CD4-positive, alpha-beta T cell treated with Interleukin-21 for 1 hour (primary cell): ENCODE results near the gene CPT1A.
A peak's percentile ranks its signal among the peaks of the same experiment; 100 is the strongest.

ENCODE experiments used
- DNase-seq: peaks from one replicate; pipeline ENCODE4 v3.0.0-alpha.2; 2020

Gene CPT1A

GRCh38 chr11:68852628-68853027, 10.9 kb upstream of the CPT1A start:
- no peak for DNase-seq

DNA sequence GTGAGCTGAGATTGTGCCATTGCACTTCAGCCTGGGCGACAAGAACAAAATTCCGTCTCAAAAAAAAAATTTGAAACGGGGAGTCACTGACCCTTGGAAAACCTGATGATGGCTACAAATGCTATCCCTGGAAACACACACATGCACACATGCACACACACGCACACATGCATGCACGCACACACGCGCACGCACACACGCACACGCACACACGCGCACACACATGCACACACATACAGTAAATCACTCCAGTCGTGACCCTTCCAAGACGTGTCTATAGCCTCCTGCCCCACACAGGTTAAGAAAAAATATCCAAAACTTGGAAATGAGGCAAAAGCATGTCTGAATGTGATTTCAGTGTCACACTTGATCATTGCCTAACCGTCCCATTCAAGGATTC, 6.7 kb upstream of the CPT1A start:
- no peak for DNase-seq

- DNase-seq = no peak
Observed at GRCh38 chr11:68847395-68847794, 5.7 kb upstream of the CPT1A start.

DNA sequence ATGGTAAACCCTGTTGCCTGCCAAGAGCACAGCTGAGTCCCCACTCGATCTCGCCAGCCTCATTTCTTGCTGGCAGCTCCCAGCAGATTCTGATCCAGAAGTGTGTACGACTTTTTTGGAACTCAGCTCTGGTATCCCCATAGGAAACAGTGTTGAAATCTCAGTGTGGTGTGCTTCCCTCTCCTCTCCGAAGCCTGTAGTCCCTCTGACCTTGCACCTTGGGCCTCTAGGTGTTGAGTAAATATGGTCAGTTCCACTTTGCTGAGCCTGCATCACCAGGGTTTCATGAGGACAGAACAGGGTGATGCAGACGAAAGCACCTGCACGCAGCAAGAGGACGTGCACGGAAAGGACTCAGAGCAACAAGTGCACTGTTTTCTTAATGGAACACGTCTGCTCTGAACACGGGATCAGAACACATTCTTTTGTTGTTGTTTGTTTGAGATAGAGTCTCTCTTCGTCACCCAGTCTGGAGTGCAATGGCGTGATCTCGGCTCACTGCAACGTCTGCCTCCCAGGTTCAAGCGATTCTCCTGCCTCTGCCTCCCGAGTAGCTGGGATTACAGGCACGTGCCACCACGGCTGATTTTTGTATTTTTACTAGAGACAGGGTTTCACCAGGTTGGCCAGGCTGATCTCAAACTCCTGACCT, 3.8 kb upstream of the CPT1A start:
- DNase-seq = no peak

DNA sequence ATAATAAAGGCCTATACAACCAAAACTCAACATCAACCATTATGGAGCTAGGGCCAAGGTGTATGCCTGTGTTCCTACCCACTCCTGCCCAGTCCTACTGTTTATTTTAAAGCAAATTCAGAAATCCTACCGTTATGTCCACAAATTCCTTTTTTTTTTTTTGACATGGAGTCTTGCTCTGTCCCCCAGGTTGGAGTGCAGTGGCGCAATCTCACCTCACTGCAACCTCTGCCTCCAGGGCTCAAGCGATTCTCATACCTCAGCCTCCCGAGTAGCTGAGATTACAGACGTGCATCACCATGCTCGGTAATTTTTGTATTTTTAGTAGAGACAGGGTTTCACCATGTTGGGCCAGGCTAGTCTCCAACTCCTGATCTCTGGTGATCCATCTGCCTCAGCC, 3.1 kb upstream of the CPT1A start:
- DNase-seq = no peak

GRCh38 chr11:68844376-68844775, 2.7 kb upstream of the CPT1A start:
- DNase-seq = no peak

DNA sequence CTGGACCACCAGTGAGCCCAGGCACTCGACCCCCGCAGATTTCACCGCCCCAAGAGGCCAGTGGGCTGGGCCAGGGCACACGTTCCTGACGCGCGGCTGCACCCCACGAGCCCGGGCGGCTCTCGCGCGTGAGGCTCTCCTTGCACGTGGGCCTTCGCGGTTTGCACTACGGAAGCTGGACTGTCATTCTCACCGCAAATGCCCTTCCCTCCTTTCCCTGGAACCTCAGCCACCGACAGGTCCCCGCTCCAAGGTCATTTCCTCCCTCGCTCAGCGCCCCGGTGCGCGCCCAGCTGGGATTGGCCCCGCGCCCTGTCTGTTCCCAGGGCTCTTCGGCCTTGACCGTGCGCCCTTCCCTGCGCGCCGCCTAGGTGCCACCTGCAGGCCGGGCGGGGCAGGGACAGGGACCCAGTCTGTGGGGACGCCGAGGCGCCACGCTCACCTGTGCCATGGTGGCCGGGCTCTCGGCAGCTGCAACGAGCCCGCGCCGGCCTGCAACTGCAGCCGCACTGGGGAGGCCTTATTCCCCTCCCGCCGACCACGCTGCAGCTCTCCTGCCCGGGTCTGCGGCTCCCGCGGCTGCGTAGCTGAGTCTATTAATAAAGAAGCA, 2.1 kb upstream of the CPT1A start:
- DNase-seq = peak; percentile 77

GRCh38 chr11:68843052-68843561, 1.4 kb upstream of the CPT1A start:
- DNase-seq = peak; percentile 55

DNA sequence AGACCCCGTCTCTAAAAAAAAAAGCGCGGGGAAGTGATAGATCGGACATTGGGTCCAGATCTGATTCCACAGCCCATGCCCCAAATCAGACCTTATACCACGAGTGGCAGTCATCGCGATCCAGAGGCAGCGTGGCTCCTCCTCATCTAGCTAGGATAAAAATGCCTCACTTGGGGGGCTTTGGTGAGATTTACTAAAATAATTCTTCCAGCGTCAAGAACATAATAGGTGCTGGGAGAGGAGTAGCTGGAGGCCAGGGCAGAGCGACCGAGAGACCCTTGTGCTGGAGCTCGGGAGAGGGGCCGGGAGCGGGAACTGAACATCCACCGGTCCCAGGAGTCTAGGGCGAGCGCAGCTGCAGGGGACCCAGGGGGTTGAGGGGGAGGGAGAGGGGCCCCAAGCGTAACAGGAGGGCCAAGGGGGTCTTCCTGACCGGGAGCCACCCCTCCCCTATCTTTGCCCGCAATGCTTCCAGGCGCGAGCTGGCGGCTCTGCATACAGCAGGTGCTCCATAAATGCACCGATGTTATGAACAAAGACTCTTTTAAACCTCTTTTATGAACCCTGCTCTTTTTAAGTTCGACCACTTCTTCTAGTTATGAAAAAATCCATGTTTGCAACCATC, 823 bp upstream of the CPT1A start:
- DNase-seq = no peak

DNA sequence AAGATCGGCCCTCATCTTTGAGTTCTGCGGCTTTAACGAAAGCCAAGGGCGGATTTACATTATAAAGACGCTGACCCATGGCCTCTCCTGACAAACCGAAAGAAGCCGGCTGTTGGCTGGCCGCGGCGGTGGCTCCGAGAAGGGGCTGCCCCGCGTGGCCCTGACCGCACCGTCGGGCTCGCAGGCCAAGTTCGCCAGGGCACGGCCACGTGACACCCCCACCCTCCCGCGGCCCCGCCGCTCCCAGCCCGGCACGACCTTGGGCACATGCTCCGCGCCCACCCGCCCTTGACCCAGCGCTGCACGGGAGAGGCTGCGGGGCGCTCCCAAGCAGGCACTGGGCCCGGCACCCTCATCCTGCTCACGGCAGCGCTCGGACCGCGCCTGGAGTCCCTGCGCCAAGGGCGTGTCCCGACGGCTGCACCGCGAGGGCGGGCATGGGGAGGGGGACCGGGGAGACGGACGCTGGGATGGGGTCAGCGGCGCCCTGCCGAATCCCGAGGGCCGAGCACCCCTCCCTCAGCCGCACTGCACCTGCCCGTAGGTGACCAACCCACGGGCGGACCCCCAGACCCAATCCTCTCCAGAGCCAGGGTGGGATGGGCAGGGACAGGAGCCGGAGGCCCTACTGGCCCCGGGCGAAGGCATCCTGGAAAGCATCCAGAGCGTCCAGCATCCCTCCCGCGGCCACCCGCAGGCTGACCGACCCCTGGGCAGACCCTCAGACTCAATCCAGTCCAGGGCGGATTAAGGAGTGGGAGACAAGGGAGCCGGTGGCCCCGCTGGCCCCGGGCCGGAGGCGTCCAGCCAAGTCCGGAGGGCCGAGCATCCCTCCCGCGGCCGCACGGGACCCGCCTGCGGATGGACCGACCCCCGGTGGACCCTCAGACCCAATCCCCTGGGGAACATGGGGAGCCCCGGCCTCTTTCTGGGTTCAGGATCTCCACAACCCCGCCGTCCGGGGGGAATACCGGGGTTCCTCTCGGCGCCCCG, 759 bp downstream of the CPT1A start:
- peak; percentile 33 for DNase-seq

DNA sequence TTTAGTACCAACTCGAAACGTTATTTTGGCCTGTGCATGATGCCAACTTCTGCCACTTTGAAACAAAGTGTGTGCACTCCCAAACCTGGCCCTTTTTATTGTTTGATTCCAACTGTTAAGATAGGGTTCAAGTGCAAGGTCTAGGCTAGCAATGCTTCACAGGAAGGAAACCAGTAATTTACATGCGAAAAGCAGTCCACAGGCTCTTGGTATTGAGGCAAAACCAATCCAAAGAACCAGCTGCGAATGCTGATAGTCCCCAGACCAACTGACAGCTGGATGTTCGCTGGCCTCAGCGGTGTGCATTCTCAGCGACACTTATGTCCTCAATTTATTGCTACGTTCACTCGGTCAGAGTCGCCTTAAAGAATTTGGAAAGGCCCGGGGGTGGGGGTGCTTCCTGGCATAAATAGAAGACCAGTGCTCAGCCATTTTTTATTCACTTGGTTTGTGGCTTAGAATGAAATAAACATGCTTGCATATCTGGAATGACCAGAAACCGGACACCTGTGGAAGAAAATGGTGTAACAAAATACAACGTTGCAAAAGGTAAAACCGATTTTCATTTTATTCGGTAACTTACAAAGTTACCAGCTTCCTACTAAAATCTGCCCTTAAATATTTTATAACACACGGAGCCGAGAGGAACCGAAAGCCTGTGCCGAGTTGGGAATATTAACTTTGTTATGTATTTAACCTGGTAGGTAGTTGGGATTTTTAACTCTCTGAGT, 1.6 kb downstream of the CPT1A start:
- no peak for DNase-seq

- DNase-seq = peak; percentile 93
Observed at GRCh38 chr11:68839054-68839865, 2.5 kb downstream of the CPT1A start.

- DNase-seq = no peak
Observed at GRCh38 chr11:68838572-68838964, 3.1 kb downstream of the CPT1A start.

GRCh38 chr11:68837583-68838571, 3.8 kb downstream of the CPT1A start:
- DNase-seq = no peak

- no peak for DNase-seq
Observed at GRCh38 chr11:68835749-68836148, 6.0 kb downstream of the CPT1A start.

- DNase-seq = no peak
Observed at GRCh38 chr11:68835328-68835727, 6.4 kb downstream of the CPT1A start.

- no peak for DNase-seq
Observed at GRCh38 chr11:68832476-68833181, 9.1 kb downstream of the CPT1A start.

- DNase-seq = no peak
Observed at GRCh38 chr11:68831124-68831523, 10.6 kb downstream of the CPT1A start.

DNA sequence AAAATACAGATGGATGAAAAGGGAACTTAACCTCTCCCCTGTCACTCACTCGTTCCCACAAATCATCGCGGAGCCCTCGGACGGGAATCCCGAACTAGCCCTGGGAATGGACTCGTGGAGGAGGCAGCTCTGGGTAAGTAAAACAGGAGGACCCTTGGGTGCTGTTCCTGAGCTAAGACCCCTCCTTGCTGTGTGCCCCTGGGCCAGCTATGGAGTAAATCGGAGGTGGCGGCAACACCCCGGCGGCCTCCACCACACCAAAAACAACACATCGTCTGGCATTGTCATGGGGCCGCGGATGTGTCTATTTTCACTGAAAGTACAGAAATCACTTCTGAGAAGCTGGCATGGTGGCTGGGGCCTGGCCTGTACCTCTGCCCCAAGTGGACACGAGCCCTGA, 12.1 kb downstream of the CPT1A start:
- DNase-seq = no peak

- no peak for DNase-seq
Observed at GRCh38 chr11:68828957-68829356, 12.8 kb downstream of the CPT1A start.
